Measurements from ENCODE around the gene TBX21.
"Not testable (repeated sequence)": the region's sequence is repeated elsewhere in the genome, so short reads cannot be mapped to it uniquely, and the experiment has no call there.

TBX21 gene

DNA sequence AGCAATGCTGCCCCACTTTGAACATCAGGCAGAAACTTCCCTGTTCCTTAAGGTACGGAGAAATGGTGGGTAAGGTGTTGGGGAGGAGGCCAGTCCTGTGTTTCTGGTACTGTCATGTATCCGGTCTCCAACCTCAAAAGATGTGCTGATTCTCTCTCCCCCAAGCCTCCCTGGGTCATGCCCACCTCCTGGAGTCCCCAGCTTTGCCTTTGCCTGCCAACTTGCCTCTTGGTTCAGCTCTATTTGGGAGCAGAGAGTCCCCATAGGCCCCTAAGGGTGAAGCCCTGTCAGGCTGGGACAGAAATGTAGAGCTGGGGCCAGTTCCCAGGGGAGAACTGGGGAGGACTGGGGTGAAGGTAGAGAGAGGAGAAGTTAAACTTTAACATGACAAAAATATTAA is 1.6 kb upstream of the TBX21 start:
- no peak for DNase-seq (ENCODE audit: low read depth)

DNA sequence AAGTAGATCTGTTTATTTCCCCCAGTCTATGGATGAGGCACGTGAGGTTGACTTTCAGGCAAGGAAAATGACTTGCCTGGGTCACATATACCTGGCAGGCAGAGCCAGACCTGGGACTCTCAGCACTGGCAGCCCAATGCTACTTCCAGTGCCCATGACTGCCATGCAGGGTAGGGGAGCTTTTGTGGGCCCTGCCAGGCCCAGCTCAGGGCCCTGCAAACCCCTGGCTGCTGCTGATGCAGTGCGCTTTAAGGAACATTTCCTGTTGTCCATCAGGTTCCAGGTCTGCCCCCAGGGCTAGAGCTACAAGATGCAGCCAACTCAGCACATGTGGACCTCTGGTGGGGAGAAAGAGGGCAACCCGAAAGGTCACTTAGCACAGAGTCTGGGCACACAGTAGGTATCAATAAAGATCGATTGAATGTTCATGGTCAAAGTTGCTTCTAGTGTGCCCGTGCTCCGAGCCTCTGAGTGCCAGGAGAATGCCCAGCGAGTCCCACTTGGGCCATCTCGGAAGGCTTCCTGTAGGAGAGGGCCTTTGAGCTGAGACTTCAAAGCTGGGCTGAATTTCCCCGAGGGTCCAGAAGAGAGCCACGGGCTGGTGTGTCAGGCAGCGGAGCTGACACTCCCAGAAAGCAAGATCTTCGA is 513 bp upstream of the TBX21 start:
- DNase-seq (ENCODE audit: low read depth) = no peak

DNA sequence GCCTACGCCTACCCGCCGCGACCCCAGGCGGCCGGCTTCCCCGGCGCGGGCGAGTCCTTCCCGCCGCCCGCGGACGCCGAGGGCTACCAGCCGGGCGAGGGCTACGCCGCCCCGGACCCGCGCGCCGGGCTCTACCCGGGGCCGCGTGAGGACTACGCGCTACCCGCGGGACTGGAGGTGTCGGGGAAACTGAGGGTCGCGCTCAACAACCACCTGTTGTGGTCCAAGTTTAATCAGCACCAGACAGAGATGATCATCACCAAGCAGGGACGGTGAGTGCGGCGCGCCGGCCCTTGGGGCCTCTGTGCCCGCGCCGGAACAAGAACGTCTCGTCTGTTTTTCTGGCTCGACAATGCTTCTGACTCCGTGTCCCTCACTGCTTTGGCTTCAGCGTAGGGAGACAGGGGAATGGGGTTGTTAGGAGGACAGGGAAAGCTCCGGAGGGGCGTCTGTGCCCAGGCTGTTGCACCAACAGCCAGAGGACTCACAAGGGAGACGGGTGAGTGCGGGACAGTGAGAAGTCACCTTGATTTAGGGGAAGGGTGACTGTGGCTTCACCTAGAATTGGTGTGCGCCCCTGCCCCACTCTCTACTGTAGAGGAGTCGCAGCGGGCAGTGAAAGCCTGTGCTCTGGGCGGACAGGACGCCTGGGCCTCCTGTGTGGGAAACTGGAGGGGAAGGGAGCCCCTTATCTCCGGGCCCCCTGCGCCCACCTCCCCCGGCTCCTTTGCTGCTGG is 806 bp downstream of the TBX21 start:
- no peak for DNase-seq (ENCODE audit: low read depth)

DNA sequence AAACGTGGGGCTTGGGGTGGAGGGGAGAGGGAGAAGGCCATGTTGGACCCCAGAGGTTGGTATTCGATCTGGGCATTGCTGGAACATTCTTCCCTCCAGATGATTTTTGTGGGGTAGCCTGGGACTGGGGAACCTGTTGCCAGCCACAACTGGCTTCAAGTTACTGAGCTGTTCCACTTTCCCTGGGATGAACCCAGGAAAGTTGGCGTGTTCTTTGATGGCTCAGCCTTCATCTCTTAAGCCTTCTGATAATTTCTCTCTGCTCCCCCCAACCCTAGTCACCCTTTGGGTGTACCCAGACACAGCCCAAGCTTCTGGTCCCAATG is 2.1 kb downstream of the TBX21 start:
- DNase-seq (ENCODE audit: low read depth) = no peak

DNA sequence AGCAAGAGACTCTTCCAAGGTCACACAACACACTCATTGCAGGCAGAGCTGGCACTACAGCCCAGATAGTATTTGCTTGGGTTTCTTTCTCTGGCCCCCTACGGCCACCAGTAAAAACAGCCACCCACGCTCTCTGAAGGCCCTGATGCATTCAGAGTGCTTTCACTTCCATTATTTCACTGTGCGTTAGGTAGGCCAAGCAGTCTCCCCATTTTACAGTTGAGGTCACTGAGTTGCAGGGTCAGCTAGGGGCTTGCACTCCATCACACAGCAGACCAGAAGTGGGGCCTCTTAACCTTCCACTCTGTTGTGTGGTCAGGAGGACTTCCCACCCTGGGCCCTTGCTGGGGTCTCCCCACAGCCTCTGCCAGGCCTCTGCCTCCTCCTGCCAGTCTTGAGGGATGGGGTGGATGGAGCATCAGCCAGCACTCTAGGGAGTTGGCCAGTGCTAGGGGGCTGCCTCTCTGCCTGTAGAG is 2.5 kb downstream of the TBX21 start:
- DNase-seq (ENCODE audit: low read depth) = no peak

DNA sequence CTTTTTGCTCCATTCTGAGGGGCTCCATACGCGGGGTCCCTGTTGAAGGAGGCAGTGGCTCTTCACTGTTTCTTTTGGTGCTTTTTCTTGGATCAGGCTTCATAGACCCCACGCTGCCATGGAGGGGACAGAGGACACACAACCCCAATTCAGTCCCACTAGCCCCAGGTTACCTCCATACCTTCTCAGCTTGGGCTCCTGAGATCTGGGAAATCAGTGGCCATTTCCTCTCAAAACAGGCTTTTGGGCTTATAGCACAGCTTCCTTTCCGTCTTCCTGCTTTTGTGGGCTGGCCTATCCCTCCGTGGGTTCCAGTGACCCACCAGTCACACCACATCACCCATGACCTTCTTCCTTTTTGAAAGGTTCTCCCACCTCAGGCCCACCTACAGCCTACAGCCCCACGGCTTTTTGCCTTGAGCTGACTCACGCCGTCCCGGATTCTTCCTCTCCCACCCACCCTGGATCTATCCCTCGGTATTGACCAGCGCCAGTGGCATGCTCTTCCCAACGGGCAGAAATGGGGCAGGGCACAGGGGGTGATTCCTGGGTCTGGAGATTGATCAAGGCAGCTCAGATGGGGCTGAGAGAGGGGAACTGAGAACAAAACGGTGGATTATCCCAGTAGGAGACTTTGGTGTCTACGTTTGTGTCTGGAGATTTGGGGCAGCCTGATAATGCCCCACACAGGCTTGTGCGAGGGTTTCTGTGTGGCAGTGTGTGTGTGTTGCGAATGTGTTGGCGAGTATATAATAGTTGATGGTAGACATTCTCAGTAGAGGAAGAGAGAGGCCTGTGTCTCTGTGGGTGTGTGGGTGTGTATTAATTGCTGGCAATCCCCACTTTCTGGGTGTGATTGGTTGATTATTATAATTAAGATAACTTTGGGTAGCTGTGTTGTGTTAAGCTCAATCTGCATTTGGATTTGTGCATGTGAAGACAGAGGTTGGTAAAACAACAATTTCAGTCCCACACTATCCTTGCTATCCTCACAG is 3.8 kb downstream of the TBX21 start:
- DNase-seq (ENCODE audit: low read depth) = no peak

DNA sequence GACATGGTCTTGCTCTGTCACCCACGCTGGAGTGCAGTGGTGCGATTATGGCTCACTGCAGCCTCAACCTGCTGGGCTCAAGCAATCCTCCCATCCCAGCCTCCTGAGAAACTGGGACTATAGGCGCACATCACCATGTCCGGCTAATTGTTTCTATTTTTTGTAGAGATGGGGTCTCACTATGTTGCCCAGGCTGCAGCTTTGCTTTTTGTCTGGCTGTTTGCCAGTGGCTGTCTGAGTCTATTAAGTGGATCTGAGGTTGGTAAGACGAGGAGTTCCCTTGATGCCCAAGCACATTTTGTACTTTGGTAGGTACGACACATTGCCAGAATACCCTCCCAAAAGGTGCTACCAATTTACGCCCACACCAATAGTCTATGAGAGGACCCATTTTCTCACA is 5.1 kb downstream of the TBX21 start:
- DNase-seq (ENCODE audit: low read depth) = no peak

DNA sequence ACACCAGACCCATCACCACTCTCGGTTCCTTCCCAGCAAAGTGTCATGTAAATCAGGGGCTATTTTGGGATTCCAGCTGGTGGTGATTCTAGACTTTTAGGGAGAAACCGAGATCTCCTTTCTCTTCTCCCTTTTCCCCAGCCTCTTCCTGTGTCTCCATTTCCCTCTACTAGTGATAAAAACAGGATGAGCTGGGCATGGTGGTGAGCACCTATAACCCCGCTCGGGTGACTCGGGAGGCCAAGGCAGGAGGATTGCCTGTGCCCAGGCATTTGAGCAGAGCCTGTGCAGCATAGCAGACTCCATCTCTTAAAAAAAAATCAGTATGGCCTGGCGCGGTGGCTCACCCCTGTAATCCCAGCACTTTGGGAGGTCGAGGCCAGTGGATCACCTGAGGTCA is 6.1 kb downstream of the TBX21 start:
- DNase-seq (ENCODE audit: low read depth) = no peak

DNA sequence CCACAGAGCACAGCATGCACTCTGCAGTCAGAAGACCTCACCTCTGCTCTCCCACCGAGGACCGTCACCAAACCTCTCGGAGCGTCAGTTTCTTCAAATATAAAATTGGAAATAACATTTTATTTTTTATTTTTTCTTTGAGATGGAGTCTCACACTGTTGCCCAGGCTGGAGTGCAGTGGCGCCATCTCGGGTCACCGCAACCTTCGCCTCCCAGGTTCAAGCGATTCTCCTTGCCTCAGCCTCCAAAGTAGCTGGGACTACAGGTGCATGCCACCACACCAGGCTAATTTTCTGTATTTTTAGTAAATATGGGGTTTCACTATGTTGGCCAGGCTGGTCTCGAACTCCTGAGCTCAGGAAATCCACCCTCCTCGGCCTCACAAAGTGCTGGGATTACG is 6.9 kb downstream of the TBX21 start:
- DNase-seq (ENCODE audit: low read depth) = not testable (repeated sequence)

DNA sequence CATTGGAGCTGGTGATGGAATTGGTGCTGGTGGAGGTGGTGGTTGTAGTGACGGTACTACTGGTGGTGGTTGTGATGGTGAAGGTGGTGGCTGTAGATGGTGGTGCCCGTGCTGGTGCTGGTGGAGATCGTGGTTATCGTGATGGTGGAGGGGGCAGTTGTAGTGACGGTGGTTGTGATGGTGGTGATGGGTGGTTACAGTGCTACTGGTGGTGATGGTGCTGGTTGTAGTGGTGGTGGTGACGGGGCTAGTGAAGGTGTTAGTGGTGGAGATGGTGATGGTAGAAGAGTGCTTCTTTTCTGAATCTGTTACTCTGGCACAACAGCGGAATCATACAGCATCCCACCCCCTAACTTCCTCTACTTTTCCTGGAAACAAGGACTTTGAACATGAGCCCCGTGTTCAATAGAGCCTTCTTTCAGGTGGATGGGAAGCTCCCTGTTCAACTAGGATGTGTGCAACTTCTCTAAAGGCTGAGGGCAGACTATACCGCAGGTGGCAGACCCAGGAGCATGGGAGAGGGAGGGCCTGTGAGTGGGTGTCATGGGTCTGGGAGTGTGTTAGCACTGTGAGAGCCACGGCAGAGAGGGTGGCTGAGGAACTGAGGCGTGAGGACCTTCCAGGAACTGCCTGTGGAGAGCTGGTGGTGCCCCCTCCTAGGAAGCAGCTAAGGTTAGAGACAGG is 8.2 kb downstream of the TBX21 start:
- DNase-seq (ENCODE audit: low read depth) = no peak

DNA sequence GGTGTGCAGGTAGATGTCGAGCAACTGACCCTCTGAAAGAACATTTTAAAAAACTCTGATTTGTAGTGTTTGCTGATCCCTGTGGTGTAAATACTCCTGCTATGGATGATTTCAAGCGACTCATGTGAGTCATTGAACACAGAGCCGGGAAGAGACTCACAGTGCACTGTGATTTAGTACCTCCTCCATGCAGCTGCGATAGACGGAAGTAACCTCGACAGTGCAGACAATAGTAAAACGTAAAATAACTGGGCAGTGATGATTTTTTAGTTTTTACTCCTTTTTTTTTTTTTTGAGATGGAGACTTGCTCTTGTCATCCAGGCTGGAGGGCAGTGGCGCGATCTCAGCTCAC is 8.7 kb downstream of the TBX21 start:
- no peak for DNase-seq (ENCODE audit: low read depth)

DNA sequence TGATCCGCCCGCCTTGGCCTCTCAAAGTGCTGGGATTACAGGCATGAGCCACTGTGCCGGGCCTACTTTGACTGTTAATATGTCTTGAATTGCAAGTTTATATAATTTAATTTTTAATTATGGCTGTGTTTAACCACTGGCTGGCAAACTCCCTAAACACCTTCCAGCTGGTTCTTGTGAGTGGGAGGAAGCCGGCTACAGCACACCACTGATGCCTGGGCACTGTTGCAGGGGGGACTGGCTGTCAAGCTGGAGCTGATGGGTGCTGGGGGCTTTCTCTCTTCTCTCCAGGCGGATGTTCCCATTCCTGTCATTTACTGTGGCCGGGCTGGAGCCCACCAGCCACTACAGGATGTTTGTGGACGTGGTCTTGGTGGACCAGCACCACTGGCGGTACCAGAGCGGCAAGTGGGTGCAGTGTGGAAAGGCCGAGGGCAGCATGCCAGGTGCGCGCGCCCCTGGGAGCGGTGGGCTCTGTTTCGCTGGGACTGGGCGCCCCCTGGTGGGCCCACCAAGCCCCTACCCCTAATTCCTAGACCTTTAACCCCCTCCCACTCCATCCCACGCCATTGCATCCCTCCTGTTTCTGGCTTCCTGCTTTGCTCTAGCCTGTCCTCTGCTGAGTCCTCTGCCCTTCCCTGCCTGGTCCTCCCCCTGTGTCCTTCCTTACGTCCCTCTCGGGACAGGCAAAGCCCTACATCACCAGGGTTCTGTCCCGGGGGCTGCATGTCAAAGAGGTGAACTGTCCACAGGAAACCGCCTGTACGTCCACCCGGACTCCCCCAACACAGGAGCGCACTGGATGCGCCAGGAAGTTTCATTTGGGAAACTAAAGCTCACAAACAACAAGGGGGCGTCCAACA is 9.5 kb downstream of the TBX21 start:
- DNase-seq (ENCODE audit: low read depth) = no peak

DNA sequence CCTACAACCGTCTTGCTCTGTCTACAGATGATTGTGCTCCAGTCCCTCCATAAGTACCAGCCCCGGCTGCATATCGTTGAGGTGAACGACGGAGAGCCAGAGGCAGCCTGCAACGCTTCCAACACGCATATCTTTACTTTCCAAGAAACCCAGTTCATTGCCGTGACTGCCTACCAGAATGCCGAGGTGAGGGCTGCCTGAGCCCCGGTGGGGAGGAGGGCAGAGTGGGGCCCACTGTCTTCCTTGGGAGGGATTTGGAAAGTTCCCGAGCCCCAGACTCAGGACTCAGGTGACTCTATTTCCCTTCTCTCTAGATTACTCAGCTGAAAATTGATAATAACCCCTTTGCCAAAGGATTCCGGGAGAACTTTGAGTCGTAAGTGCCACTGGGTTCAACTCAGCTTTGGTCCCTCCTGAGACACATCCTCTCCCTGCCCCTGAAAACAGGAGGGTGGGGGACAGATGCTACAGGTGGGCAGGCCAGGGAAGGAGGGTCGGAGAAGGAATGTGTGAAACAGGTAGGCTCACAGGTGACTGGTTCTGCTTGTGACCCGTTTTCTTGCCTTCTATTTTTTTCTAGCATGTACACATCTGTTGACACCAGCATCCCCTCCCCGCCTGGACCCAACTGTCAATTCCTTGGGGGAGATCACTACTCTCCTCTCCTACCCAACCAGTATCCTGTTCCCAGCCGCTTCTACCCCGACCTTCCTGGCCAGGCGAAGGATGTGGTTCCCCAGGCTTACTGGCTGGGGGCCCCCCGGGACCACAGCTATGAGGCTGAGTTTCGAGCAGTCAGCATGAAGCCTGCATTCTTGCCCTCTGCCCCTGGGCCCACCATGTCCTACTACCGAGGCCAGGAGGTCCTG is 11.4 kb downstream of the TBX21 start:
- DNase-seq (ENCODE audit: low read depth) = no peak

DNA sequence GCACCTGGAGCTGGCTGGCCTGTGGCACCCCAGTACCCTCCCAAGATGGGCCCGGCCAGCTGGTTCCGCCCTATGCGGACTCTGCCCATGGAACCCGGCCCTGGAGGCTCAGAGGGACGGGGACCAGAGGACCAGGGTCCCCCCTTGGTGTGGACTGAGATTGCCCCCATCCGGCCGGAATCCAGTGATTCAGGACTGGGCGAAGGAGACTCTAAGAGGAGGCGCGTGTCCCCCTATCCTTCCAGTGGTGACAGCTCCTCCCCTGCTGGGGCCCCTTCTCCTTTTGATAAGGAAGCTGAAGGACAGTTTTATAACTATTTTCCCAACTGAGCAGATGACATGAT is 12.0 kb downstream of the TBX21 start:
- no peak for DNase-seq (ENCODE audit: low read depth)

DNA sequence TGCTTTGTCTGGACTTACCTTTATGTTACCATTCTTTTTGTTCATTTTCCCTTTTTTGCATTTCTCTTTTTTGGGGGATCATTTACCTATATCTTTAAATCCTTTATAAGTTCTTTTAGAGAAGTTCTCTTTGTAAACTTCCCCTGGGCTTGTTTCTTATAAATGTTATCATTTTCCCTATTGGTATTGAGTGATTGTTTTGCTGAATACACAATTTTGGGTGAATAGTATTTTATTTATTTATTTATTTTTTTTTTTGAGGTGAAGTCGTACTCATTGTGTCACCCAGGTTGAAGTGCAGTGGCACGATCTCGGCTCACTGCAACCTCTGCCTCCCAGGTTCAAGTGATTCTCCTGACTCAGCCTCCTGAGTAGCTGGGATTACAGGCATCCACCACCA is 18.4 kb downstream of the TBX21 start:
- no peak for DNase-seq (ENCODE audit: low read depth)

DNA sequence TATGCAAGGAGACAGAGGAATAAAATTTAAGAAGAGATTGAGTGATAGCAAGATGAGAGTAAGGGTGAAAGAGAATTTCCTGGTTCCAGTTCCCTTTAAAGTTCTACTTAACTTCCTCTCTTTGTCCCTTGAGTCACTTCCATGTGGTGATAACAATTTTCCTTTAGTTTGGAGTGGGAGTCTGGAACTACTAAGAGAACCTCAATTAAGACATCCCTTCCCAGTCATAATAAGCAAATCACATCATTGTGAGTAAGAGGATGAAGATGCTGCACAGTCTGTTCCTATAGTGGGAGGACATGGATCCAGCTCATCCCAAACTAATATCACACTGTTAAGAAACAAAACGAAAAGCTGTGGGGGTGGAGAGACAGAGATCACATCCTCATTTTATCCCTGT is 24.4 kb downstream of the TBX21 start:
- no peak for DNase-seq (ENCODE audit: low read depth)

DNA sequence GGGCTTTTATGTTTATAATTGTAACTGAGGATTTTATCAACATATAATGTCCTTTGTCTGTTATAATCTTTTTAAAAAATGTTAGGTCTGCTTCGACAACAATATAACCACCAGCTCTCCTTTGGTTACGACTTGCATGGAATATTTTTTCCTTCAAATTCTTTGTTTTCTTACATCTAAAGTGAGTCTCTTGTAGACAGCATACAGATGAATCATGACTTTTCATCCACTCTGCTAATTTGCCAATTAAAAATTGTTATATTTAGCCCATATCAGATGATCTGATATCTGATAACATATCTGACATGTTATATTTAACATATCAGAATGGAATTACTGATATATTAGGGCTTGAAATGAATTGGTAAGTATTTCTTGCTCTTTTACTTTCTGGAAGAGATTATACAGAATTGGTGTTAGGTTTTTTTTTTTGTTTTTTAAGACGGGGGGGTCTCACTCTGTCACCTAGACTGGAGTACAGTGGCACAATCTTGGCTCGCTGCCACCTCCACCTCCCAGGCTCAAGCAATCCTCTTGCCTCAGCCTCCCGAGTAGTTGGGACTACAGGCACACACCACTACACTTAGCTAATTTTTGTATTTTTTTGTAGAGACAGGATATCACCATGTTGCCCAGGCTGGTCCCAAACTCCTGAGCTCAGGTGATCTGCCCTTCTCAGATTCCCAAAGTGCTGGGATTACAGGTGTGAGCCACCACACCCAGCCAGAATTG is 27.5 kb downstream of the TBX21 start:
- no peak for DNase-seq (ENCODE audit: low read depth)

DNA sequence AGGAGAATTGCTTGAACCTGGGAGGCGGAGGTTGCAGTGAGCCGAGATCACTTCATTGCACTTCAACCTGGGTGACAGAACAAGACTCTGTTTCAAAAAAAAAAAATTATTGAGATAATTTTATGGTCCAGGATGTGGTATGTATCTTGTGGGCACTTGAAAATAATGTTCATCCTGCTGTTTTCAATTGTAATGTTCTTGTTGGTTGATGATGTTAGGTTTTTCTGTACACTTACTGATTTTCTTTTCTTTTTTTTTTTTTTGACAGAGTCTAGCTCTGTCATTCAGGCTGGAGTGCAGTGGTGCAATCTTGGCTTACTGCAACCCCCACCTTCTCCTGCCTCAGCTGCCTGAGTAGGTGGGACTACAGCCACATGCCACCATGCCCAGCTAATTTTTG is 29.7 kb downstream of the TBX21 start:
- DNase-seq (ENCODE audit: low read depth) = no peak

DNA sequence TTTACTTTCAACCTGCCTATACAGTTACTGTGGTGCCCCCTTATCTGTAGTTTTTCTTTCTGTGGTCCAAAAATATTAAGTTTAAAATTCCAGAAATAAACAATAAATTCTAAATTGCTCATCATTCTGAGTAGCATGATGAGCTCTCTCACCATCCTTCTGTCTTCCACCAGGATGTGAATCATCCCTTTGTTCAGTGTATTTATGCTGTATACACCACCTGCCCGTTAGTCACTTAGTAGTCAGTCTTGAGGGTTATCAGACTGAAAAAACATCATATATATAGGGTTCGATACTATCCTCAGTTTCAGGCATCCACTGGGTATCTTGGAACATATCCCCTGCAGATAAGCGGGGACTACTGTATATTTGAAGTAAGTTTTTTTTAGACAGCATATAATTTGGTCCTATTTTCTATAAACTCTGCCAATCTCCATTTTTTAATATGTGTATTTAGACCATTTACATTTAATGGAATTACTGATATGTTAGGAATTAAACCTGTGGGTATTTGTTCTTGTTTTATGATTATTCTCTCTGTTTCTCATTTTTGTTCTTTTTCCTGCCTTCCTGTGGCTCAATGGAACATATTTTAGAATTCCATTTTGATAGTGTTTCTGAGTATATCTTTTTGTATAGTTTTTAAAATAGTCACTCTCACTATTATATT is 31.0 kb downstream of the TBX21 start:
- no peak for DNase-seq (ENCODE audit: low read depth)
